ENCODE measurements around the gene TMEM239.
"Not testable (repeated sequence)": the region's sequence is repeated elsewhere in the genome, so short reads cannot be mapped to it uniquely, and the experiment has no call there.

TMEM239 gene

DNA sequence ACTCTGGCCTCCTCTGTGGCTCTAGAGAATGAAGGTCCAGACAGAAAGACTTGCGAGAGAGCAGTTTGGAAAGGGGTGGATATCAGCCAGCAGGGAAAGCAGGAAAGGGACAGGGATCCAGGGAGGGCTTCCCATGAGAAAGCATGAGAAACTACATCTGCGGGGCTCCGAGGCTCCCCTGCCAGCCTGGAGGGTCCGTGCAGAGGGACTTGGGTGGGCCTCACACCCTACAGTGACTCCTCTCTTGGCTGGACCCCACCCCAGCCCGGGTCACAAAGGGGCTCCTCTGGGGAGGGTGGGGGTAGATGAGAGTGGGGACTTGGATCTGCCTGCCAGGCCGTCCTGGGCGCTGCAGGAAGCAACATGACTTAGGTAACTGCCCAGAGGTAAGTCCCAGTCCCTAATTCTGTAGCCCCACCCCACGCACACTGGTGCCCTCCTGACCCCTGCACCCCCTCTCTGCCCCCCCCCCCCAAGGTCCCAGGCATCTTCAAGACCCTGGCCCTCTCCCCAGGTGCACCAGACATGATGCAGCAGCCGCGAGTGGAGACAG lies at the start of gene TMEM239:
Gene TMEM239, plus strand, starts transcription at position 335 of the 553 bp plus-strand sequence. Its CDS starts 191 bp downstream, at position 526.
- no peak for DNase-seq (ENCODE audit: low read depth)

DNA sequence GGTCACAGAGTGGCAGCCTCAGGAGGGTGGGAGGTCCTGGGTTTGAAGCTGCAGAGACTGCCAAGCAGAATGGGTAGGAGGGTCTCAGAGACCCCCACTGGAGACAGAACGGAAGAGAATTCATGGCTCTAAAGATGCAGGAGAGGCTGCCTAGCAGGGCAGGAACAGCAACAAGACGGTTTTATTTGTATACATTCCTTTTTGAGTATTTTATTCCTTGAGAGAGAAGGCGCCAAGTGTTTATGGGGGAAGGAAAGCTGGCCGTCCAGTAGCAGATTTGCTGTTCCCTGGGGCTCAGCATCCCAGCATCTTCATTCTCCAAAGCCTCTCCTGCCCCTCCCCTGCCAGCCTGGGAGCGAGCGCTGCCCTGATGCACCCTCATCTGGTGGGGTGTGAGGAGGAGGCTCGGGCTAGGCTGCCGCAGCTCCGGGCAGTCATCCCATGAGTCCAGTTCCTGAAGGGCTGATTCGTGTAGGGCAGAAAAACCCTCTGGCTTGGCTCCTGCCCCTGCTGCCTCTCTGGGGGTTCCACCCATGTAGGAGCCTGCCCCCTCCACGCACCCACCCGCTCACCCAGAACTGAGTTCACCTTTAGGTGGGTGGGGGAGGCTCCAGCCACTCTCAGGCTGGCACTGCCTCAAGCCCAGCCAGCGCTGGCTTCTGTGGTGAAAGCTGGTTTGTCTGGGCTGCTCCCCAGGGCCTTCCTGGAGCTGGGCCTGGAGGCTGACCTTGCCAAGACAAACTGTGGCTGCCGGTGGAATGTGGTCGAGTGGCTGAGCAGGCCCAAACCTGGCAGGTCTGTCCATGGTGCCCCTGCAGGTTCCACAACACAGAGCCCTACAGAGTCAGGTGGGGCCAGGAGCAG lies 48.2 kb upstream of the TMEM239 start:
- no peak for DNase-seq (ENCODE audit: low read depth)

DNA sequence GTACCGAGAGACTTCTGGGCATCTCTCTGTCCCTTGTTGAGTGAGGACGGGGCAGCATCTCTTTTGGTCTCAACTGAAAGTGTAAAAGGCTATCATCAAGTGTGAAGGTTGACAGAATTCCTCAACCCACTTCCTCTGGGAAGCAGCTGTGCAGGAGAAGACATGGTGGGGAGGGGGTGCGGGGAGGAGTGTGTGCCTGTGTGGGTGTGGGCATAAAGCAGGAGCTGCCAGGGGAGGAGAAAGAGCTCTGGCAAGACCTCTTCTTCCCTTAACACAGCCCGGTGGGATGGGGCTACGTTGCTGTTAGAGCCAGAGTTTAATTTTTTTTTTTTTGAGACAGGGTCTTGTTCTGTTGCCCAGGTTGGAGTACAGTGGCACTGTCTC lies 47.5 kb upstream of the TMEM239 start:
- DNase-seq (ENCODE audit: low read depth) = no peak

DNA sequence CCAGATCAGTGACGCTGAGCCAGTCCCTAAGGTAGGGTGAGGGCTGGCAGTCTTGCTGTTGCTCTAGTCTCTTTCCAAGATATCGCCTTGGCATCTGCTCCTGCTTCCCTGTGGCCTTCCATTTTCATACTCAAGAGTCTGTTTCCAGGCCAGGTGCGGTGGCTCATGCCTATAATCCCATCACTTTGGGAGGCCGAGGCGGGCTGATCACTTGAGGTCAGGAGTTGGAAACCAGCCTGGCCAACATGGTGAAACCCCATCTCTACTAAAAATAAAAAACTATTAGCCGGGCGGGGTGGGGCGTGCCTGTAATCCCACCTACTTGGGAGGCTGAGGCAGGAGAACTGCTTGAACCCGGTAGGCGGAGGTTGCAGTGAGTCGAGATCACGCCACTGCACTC lies 46.1 kb upstream of the TMEM239 start:
- DNase-seq (ENCODE audit: low read depth) = not testable (repeated sequence)

DNA sequence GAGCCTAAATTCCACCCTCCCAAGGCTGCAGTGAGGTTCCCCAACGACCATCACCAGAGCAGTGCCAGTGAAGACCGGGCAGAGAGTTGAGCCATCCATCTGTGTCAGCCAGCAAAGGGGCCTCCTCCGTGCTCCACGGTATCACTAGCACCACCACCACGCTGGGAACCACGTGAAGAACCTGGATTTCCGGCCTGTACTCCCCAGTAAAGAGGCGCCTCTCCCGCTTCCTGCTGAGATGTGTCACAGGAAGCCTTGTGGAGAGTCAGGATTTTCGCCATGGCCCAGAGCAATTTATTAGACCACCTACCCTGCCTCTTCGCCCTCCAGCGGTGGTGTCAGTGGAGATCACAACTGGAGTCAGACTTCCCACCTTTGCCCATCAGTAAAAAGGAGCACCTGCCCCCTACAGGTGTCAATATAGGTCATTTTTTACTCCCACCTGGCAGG lies 44.5 kb upstream of the TMEM239 start:
- DNase-seq (ENCODE audit: low read depth) = no peak

DNA sequence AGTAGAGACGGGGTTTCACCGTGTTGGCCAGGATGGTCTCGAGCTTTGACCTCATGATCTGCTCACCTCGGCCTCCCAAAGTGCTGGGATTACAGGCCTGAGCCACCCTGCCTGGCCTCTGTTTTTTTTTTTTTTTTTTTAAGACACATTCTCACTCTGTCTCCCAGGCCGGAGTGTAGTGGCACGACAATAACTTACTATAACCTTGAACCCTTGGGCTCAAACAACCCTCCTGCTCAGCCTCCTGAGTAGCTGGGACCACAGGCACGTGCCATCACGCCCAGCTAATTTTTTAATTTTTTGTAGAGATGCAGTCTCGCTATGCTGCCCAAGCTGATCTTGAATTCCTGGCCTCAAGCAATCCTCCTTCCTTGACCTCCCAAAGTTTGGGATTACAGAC lies 42.4 kb upstream of the TMEM239 start:
- no peak for DNase-seq (ENCODE audit: low read depth)

DNA sequence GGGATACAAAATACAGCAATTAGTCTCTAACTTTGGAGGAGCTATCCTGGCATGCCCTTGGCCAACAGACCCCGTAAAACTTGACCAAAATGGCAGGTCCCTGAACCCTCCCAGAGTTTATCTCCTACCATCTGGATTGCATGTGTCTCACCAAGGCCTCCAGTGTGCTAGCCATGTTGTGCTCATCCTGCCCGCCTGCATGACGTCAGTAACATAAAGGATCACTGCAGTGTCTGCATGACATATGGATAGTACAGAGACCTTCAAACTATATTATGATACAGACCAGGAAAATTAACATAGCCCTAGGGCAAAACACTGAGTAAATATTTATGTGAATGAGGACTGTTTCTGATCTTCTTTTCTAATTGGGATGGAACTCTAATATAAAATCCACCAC lies 41.0 kb upstream of the TMEM239 start:
- DNase-seq (ENCODE audit: low read depth) = no peak

DNA sequence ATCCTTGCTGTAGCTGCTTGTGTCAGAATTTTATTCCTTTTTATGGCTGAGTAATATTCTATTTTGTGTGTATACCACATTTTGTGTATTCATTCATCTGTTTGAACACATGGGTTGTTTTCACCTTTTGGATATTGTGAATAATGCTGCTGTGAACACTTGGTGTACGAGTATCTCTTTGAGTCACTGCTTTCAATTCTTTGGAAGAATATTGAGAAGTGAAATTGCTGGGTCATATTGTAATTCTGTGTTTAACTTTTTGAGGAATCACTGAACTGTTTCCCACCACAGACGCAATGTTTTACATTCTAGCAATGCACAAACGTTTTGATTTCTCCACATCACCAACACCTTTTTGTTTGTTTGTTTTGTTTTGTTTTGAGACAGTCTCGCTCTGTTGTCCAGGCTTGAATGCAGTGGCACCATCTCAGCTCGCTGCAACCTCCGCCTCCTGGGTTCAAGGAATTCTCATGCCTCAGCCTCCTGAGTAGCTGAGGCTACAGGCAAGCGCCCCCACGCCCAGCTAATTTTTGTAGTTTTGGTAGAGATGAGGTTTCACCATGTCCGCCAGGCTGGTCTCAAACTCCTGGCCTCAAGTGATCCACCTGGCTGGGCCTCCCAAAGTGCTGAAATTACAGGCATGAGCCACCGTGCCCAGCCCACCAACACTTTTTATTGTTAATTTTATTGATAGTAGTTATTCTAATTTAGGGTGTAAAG lies 37.4 kb upstream of the TMEM239 start:
- no peak for DNase-seq (ENCODE audit: low read depth)

DNA sequence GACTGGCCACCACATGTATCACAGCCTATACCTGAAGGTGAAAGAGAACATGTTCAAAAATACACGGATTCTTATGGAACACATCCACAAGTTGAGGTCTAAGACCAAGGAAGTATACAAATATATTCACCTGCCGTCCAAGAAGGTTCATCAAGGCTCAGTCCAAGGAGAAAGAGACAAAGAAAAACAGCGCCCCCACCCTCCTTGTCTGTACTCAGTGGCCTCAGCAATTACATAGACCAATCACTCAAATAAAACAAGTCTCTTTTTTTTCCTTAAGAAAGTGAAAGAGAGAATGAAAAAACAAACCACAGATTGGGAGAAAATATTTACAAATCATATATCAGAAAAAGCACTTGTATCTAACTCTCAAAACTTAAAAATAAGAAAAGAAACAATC lies 35.2 kb upstream of the TMEM239 start:
- no peak for DNase-seq (ENCODE audit: low read depth)

DNA sequence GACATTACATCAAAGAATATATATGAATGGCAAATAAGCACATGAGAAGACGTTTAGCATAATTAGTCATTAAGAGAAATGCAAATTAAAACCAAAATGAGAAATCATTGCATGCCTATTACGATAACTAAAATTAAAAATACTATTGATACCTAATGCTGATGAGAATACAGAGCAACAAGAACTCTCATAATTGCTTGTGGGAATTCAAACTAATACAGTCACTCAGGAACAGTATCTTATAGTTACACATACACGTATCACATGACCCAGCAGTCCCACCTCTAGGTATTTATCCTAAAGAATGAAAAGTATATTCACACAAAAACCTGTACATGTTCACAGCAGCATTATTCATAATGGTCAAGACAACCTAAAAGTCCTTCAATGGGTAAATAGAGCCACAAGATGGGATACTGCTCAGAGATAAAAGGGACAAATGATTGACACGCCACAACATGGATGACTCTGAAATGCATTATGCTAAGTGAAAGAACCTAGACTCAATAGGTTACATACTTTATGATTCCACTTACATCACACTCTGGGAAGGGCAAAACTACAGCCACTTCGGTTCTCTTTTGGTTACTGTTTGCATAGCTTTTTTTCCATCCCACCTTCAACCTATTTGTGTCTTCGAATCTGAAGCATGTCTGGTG lies 32.1 kb upstream of the TMEM239 start:
- DNase-seq (ENCODE audit: low read depth) = no peak

DNA sequence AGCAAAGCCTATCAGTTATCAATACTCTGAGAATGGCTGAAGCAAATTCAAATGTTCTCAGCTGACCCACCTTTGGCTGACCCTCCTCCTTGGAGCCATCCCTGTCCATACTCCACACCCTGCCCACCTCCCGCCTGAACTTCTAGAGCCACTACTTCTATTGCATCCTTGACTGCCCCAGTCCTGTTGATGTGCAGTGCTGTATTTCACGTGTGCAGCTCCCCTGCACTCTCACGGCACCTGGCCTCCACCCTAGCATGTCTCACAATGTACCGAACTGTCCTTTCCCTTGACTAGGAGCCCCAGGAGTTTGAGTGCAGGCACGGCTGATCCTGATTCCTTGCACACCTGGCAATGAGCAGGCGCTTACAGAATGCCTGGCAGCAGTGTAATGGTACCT lies 22.7 kb upstream of the TMEM239 start:
- no peak for DNase-seq (ENCODE audit: low read depth)

DNA sequence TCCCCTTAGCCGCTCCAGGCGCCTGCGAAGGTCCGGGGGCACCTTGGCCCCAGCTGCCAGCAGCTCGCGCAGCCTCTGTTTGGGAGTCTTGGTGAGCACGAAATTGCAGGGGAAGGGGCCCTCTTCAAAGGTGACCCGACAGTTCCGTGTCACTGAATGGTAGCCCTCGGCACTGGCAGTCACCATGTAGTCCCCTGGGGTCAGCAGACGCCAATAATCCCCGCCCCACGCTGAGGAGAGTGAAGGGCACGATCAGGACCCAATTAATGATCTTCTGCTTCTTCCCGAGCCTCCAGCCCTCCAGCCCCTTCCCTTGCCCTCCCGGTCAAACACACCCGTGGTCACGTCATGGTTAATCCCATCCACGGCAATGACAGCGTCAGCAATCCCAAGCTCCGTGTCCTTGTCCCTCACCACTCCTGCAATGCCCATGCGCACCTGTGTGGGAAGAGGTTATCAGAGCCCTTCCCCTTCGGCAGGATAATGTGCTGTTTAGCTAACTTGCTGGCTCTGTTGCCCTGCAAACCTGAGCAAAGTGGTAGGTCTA lies 21.9 kb upstream of the TMEM239 start:
- DNase-seq (ENCODE audit: low read depth) = no peak

DNA sequence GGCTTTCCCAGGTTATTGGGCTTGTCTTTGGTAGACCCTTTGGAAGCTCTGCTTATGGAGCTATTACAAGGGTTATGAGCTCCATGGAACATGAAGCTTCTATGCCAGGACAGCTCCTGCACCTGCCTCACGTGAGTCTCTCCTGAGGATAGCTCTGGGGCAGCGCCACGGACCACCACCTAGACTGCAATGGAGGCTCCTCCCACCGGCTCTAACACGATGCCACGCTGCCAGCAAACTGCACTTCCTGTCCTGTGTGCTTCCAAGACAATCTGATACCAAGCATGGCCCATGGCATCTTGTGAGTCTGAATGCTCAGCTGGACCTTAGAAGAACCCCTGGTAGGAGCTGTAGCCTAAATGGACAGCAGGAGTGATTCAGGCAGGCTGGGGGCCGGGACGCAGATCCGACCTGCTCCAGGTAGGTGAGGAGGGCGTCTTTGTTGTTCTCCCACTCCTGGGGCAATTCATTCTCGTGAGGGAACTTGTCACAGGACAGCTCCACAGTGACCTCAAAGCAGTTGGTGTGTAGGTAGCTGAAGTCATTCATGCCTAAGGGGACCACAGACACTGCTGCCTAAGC lies 21.2 kb upstream of the TMEM239 start:
- no peak for DNase-seq (ENCODE audit: low read depth)

DNA sequence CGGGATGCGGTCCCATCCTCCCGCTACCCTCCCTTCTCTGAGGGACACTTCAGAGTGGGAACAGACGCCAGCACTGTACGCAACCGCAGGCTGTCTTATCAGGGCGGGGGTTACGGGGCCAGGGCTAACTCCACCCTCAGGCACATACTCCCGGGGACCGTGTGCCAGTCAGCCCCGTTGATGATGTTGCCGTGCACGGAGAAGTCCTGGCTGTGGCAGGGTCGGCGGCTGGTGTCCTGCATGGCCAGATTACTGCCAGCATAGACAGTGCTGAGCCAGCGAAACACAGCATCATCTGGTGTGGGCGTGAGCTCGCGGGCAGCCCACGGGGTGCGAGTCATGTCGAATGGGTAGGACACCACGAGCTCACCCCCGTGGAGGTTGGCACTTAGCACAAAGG lies 20.7 kb upstream of the TMEM239 start:
- DNase-seq (ENCODE audit: low read depth) = no peak

DNA sequence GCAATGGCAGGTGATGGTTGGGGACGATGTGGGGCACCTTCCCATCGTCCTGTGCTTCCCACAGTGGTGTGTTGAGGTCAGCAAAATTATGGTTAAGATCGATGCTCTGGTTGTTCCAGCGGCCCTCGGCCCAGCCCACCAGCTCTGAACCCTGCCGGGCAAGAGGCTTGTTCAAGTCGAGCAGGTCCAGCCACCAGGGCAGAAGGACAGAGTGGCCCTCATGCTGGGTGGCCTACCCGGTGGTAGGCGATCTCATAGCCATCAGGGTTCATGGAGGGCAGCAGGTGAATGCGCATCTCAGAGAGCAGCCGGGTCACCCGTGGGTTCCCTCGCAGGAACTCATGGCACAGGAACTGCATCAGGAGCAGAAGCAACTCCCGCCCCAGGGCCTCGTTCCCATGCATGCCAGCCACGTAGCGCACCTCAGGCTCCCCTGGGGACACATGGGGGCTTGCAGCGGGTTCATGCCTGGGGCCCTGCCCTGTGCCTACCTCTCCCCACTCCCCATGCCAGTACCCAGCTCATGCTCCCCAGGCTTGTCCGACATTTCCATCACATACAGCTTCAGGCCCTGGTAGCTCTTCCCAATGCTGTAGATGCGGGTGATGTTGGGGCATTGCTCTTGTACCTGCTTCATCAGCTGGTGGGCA lies 20.0 kb upstream of the TMEM239 start:
- no peak for DNase-seq (ENCODE audit: low read depth)

DNA sequence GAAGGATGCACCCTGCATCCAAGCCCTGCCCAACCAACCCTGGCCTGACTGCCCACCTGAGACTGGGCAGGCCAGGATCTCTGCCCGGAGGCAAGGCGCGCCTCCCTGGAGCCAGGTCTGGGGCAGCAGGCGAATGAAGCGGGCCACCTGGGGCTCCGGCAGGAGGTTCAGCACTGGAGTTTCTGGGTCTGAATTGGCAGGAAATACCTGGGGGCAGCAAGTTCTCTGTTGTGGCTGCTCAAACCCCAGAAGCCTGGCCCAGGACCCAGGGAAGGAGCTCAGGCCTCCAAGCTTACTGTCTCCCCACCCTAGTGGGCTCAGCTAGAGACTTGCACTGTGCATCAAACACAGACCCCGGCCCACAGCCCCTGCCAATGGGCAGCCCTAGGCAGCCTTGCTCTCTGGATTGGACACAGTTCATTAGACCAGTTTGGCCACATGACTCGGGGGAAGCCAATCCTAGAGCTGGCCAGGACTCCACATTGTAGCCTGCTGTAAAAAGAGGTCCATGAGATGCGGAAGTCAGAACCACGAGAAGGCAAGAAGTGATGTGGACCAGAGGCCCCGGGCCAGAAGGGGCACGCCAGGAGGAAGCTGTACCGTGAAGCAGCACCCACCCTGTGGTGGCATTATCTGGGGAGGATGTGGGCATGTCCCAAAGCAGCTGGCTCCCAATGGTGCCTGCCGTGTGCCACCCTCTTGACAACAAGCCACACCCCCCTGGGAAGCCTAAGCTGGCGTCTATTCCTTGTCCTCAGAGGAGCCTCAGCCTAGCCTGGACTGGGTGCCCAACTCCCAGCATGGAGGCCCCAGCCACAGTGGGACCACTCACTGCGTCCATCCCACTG lies 18.8 kb upstream of the TMEM239 start:
- DNase-seq (ENCODE audit: low read depth) = no peak

DNA sequence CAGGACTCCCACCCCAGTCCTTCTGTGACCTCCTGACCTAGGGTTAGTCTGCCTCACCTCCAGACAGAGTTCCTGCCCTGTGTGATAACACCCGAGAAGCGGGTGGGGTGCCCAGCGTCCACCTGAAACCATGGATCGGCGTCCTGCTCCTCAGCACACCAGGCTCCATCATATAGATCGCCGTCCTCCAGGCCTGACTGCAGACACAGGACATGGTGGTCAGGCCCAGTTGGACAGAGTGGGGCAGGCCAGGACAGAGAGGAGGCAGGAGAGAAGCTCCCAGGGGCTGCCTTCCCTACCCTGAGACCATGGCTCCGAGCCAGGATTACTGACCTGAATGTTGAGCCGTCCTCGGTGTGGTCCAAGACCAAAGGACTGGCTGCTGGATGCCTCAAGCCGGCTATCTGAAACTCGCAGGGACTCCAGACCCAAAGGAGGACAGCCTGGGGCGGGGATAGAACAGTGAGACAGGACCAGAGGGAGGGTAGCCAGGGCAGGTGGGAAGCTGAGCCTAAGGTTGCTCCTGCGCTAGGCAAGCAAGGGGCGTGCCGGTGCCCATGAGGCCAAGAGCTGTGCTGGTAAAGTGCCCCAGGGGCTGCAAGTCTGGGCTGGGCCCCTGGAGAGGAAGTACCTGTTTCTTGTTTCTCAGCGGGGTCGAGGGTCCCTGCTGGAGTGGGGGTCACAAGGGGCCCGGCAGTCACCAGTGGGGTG lies 17.9 kb upstream of the TMEM239 start:
- DNase-seq (ENCODE audit: low read depth) = no peak

DNA sequence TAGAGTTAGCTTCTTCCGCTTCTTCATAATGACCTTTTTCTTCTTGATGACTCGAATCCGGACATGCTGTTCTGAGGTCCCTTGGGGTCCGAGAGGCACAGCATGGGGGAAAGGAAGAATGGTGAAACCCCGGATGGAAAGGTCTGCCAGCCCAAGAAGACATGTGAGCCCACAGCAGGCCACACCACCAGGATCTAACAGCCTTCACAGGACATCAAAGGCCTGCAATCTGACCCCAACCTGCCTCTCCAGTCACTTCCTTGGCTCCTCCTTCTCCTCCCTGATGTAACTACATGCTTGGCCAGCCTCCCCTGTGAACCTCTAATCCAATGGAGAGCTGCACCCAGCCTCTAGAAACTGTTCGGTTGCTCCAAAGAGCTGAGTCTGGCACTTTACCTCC lies 17.4 kb upstream of the TMEM239 start:
- DNase-seq (ENCODE audit: low read depth) = no peak

DNA sequence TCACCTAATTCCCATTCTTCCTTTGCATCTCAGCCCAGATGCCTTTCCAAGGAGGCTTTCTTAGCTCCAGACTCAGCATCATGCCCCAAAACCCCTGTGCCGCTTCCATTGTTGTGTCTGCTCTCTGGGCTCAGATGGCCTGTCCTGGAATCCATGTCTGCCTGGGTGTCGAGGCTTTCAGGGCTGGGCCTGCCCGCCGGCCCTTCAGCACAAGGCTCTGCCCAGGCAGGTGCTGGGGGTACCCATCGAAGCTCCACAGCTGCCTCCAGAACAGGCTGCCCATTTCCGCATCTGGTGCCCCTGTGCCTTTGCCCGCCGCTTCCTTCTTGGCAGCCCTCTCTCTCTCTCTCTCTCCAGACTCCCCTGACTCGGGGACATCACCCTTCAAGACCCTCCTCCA lies 16.9 kb upstream of the TMEM239 start:
- DNase-seq (ENCODE audit: low read depth) = no peak

Measured in activated gamma-delta T cell treated with anti-CD3 and anti-CD28 coated beads, Interleukin-2, amount 50 U/mL, for 16 hours (primary cell).